GM21528 (cell line): Measurements from ENCODE around the gene RMRP.
A peak's percentile ranks its signal among the peaks of the same experiment; 100 is the strongest.

Source experiments
- ATAC-seq: cut with Tn5 transposase; IDR thresholded peaks from one replicate; pipeline ENCODE4 v1.9.1; 2021; ENCODE audit warnings: mild to moderate bottlenecking, moderate library complexity; ENCODE audit not compliant: unreplicated experiment, low FRiP score

Gene RMRP

DNA sequence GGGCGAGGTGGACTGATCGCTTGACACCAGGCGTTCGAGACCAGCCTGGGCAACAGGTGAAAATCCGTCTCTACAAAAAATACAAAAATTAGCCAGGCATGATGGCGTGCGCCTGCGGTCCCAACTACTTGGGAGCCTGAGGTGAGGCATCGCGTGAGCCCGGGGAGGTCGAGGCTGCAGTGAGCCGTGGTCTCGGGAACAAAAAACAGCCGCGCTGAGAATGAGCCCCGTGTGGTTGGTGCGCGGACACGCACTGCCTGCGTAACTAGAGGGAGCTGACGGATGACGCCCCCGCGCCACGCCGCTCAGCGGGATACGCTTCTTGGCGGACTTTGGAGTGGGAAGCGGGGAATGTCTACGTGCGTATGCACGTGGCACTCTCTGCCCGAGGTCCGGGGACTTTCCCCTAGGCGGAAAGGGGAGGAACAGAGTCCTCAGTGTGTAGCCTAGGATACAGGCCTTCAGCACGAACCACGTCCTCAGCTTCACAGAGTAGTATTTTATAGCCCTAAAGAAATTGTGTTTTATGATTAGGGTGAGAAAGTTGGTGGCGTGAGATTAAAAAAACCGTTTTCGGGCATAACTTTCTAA lies at the start of gene RMRP:
TSS of gene RMRP (minus strand) at position 474 of the 591 bp plus-strand sequence.
- peak; percentile 86 for ATAC-seq

DNA sequence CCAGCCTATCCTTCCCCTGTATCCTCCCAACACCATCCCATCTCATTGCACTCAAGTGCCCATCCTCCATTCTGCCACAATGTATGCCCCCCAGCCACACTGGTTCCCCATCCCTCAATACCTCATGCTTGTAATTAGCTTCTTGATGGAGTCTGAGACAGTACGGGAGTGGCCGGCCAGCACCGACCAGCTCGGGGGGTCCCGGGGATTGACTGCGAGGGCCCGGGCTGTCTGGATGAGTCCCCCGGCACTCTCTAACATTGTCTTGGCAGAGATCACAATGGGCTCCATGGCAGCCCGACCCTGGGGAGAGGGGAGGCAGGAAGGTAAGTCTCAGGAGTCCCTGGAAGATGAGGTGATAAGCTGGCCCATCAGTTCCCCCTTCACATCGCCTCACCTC lies 49.1 kb upstream of the RMRP start:
- no peak for ATAC-seq

DNA sequence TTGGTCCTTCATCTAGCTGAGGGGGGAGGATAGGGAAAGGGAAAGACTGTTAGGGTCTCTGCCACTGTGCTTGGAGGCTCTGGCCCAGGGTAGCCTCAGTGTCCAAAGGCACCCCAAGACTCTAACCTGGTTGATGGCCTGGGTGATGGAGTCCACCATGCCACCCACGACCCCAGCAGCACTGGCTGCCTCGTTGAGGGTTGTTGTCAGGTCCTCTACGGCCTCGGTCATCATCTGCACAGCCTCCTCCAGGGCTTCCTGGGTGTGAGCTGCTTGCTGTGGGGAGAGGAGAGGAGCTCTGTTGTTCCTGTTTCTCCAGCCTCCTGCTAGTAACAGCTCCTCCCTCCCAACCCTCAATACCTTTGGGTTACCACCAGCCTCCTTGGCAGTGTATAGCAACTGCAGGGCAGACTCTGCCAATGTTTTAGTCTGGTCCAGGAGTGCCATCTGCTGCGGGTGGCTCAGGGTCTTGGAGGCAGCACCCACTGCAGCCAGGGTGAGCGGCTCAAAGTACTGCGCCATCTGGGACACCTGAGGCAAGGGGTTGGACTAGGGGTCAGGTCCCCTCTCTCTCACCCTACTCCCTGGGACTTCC lies 48.1 kb upstream of the RMRP start:
- no peak for ATAC-seq

DNA sequence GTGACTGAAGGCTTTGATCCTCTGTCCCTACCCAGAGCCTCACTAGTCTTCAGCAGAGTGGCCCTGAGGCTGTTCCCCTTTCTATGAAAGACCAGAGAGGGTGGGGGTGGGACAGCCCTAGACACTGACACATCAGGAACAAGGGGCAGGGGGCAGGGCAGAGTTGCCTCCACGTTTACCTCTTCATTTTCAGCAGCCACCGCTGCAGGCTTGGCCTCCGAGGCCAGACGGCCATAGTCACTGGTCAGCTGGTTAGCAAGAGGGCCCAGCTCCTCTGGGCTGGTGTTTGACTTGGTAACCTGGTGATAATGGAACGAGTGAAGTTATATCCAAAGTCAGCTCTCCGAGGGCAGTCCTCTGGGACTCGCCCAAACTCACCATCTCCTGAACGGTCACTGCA lies 47.6 kb upstream of the RMRP start:
- no peak for ATAC-seq

DNA sequence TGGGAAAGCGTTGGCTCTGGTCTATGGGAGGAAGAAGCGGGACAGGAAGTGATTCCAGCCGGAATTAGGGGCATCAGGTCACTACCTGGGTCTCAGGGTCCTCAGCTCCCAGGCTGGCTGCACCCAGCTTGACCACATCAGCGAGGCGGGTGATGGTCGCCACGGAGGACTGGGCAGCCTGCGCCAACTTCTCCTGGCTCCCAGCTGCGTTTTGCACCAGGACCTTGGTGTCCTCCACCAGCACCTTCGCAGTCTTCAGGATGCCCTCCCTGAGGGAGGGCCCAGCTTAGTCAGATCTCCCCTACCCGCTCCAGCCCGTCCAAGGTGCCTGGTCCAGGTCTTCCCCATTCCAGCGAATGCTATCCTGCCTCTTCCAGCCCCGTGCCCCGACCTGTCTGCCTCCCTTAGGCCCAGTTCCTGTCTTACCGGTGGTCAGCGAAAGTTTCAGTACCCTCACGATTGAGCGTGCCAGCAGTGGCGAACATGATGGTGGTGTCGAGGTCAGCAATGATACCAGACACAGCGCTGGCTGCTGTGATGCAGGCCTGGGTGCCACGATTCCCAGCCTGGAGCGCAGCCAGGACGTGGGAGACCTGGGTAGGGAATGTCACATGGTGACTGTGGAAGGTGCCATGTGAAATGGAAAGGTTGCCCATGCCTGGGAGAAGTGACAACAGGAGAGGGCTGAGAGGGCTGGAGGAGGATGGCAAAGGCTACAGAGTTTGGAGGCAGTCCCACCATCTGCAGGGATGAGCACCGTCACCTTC lies 46.3 kb upstream of the RMRP start:
- no peak for ATAC-seq

DNA sequence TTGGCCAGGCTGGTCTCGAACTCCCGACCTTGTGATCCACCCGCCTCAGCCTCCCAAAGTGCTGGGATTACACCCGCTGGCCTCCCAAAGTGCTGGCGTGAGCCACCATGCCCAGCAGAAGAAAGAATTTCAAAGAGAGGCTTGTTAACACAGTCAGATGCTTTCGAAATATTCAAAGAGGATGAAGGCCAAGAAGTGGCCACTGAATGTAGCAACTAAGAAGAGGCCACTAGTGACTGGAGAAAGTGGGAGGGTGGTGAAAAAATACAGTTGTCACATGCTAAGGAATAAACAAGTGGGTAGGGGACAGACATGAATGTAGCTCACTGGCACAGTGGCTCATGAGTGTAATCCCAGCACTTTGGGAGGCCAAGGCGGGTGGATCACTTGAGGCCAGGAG lies 44.9 kb upstream of the RMRP start:
- no peak for ATAC-seq

DNA sequence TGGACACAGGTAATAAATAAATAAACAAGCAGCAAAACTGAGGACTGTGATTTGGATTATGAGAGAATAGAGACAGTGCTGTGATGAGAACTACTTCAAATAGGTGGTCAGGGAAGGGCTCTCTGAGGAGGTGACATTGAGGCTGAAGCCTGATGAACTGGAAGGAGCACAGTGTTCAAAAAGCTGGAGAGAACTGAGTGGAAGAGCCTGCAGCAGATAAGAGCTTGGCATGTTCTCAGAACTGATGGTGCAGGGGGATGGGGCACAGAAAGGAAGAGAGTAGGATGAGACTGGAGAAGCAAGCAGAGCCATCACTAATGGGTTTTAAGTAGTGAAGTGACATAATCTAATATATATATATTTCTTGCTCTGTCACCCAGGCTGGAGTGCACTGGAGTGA lies 43.1 kb upstream of the RMRP start:
- no peak for ATAC-seq

DNA sequence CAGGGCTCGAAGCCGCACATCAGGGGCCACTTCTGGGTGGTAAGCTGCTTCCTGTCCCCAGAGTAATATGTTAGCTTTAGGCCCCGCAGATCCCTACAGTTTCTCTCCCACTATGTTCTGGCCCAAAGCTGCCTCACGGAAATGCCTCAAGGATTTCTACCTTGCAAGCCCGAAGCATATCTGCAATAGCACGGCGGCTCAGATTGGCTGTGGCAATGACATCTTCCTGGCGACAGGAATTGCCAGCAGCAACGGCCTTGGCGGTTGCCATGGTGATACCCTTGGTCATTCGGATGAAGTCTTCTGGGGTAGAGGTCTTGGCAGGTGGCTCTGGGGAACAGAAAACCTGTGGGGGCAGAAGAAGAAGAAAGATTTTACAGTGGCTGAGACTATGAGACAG lies 42.2 kb upstream of the RMRP start:
- ATAC-seq: no peak

DNA sequence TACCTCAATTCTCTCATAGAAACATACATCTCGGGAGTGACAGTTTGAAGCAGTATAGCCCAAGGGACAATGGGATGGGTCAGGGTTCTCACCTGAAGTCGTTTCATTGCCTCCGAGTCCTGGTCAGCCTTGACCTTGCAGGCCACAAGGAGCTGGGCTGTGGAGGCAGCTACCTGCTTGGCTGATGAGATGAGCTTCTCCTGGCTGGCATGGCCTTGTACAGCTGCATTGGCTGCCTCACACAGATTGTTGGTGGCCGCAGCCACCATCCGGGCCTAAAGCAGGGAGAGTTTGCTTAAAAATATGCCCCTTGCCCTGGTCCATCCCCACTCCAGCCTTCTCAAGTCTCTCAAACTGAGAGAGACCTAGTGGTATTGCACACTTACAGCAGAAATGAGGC lies 40.4 kb upstream of the RMRP start:
- ATAC-seq: no peak

DNA sequence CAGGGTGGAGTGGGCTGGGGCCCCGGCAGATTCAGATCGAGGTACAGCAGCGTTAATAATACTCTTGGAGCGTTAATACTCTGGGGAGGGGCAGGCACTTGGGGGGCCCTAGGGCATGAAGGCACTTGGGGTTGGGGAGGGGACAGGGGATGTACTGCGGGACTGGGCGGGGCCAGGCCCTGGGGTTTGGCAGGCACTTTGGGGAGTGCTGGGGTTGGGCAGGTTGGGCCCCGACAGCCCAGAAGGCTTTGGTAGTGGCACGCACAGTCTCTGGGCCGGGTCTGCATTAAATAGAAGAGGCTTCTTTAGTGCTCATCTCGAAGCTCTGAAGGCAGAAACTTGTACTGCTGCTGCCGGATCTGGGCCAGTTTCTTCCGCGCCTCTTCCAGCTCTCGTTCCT lies 39.7 kb upstream of the RMRP start:
- no peak for ATAC-seq

DNA sequence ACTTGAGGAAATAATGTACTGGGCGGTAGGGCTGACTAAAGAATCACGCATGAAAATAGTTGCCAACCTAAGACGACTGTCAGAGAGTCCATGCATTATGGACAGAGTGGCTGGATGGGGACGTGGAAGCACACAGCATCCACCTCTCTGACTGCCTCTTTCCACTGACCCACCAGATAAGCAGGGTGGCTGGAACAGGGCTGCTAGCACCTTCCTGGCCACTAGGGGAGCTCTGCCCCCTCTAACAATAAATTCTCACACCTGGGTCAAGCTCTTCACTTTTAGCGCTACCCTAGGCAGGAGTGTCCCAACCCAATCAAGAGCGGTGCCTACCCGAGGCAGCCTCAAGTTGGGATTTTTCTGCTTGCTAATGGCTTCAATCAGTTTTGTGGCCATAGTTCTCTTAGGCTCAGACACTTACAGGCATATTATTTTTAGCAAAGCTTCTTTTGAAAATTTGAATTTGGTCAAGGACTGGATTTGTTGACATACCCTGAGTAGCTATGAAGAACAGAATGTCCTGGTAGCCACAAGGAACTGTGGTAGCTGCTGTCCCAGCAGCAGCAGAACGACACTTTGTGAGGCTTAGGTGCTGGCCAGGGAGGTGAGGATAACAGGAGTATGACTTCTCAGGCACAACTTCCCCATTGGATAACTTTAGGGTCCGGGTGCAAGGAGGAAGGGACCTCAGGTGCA lies 38.8 kb upstream of the RMRP start:
- ATAC-seq: no peak

DNA sequence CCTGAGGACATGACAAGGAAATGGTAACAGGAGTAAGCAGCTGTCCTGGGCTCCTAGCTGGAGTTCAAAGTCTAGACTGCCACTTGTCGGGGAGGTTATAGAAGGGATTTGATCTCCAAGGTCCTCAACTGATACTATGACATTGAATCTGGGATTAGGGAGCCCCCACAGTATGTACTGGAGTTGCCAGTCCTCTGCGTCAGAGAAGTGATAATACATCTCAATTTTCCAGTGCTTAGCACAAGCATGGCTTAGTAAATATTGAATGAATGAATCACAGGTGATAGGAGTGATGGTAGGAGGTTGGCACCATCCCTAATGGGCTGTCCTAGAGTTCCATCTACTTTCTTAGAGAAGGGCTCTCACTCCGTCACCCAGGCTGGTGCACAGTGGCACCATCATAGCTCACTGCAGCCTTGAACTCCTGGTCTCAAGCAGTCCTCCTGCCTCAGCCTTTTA lies 38.2 kb upstream of the RMRP start:
- ATAC-seq: no peak

DNA sequence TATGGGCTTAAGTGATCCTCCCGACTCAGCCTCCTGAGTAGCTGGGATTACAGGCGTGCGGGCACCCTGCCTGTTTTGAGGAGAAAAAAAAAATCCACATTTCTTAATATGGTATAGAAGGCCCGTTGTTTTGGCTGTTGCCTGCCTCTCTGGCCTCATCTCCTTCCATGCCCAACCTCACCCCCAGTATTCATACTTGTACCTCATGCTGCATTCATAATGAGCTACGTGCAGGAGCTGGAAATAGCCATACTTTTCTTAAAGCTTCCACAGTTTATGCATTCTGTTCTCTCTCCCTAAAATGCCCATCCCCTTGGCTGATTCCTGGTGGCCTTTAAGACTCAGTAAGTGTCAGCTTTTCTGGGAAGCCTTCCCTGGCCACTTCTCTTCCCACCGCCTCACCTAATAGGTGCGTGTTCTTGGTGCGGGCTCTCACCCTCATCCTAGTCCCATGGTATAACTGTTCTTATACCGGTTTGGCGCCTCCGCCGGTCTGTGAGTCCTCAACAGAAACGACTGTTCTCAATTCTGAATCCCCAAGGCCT lies 34.0 kb upstream of the RMRP start:
- no peak for ATAC-seq

DNA sequence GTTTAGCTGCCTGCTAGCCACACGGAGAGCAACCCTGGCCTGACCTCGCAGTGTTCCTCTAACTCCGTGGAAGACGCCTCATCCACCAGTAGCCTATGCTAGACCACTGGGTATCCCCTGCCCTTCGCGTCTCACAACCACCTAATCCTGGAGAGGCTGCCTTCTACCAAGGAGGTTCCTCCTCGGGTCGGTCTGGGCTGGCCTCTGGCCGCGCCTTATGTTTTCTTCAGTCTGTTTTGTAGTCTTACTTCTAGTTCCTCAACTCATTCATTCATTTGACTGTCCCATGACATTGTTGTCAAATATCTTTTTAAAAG lies 33.5 kb upstream of the RMRP start:
- no peak for ATAC-seq

DNA sequence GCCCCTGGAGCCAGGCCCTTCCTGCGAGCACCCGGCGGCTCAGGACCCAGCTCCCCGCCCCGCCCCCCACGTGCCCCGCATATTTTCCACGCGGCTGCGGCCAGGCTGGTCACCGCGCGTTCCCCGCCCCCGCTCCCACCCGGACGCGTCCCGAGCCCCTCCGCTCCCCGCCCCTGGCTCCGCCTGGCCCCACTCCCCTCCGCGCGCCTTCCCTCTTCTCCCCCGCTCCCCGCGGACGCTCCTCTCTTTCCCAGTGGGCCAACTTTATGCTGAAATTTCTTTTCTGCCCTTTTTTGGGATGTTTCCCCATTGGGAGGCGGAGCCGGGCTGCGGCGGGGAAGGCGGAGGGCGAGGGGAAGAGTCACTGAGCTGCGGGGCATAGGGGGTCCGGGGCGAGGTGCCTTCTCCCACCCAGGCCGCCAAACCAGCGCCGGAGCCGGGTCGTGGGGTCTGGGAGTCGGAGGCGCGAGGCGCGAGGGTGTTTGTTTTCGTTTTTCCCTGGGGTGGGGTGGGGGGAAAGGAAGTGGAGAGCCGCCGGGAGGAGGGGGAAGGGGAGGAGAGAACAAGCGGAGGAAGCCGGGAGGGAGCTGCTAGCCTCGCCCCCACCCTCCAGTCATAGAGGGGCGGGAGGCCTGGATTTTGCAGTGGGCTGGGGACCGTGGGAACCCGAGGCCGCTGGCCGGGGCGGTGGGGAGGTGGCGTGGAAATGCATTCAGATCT lies 33.0 kb upstream of the RMRP start:
- ATAC-seq: no peak

DNA sequence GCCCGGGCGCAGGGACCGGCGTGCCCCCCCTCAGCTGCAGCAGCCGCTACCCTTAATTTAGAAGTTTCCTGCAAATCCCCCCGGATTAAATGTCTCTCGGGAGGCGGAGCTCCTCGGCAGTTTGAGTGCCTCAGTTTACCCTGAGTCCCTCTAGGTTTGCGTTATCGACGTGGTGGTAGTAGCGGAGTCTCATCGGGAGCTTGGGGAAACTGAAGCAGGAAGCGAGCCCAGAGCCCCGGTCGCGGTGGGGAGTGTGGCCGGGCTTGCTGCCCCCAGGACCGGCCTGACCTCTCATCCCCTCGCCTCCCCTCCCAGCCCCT lies 32.4 kb upstream of the RMRP start:
- ATAC-seq: no peak

DNA sequence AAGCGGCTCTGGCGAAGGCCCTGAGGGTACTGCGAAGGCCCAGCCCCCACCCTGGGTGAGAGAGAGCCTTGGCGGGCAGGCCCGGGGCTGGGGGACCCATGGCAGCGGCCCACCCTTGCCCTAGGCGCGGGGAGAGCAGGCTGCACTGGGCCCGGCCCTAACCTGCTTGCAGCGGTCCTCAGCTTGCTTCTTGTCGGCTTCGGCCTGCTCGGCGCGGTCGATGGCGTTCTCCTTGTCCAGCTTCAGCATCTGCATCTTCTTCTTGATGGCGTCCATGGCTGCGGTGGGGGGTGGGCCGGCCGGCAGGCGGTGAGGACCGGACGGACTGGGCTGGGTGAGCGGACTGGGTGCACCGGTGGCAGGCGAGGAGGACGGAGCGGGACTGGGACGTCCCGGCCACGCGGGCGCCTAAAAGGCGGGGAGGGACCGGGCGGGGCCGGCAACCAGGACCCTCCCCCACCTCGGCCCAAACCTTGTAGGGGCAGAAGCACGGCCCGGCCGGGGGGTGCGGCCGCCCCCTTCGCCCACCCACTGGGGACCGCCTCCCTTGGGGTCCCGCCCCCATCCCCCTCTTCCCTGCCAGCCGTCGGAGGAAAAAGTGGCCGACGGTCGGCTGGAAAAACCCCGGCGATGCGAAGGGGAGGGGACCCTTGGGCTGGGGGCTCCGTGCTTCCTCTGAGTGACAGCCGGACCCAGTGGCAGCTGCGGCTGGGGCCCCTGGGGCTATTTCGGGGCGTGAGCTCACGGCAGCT lies 31.9 kb upstream of the RMRP start, which contains the start of gene TPM2:
TSS of gene TPM2 (minus strand) at position 384 of the 752 bp plus-strand sequence. CDS start at position 276, 108 bp downstream.
- no peak for ATAC-seq

DNA sequence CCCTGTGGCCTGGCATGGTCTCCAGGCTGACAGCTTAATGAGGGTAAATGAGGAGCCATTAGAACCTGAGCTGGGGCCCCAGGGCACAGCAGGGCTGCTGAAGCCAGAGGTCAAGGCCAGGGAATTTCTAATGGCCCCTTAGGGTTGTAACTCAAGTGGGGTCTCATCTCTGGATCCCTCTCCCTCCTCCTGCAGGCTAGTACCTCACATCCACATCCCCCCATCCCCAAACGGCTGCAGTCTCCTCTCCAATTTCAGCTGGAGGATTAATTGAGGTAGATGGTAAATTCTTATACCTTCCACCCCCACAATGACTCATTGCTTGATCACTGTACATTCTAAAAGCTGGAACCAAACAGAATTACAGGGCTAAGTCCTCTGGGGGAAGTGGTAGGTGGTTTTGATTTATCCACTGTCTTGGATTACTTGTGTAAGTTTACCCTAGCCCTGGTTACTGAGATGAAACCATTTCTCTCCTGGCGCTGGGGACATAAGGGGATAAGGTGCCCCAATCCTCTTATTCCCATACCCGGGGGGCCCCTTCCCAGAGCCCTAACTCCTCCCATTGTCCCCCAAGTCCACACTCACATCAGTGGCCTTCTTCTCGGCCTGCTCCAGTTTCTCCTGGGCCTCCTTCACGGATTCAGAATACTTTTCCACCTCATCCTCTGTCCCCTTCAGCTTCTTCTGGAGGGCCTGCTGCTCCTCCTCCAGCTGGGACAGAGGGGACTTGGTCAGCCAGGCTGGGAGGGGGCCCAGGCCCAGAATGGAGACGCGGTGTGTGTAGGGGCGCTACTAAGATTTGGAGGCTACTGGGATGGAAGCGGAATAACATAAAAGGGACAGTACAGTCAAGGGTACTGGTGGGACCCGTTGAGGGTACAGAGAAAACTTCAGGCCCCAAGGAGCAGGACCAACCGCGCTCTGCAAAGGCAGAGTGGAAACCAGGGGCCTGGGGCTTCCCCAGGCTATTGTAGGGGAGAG lies 31.0 kb upstream of the RMRP start:
- no peak for ATAC-seq
